Prostate gland (tissue), 2 donors: Measurements from ENCODE around the gene FAM118B. TPM values are rescaled to one million over a fixed set of nuclear protein-coding genes. Genes with fewer than 3 reads are reported as not detected.

ENCODE experiments used
- DNase-seq: peaks from one replicate; pipeline ENCODE4 v3.0.0-alpha.2; 2019; ENCODE audit warnings: low spot score
- H3K27ac ChIP-seq, 2 donors: fragments of 200-600 bp; sonication (generic); 2 replicates each; pipeline ENCODE4 v1.5.1; 2017 to 2019
- H3K27me3 ChIP-seq: fragments of 200-600 bp; sonication (generic); replicated peaks from 2 replicates; pipeline ENCODE4 v1.5.1; 2019; ENCODE audit not compliant: insufficient read depth
- H3K36me3 ChIP-seq, 2 donors: fragments of 200-600 bp; sonication (generic); 1 replicate in 1 of 2; 2 replicates in 1 of 2; pipeline versions ENCODE4 v1.5.1 to v1.8.1; 2017 to 2019
- H3K4me1 ChIP-seq: fragments of 200-600 bp; sonication (generic); replicated peaks from 2 replicates; pipeline ENCODE4 v1.5.1; 2019
- H3K4me3 ChIP-seq, 2 donors: fragments of 200-600 bp; sonication (generic); 2 replicates each; pipeline ENCODE4 v1.5.1; 2017 to 2019
- H3K9me3 ChIP-seq: fragments of 200-600 bp; sonication (generic); 2 replicates; pipeline ENCODE4 v1.5.1; 2017
- CTCF ChIP-seq, 4 experiments: fragments of 200-600 bp in 2 of 4; fragments of 450-650 bp in 2 of 4; sonication (generic) in 2 of 4; IDR thresholded peaks; 1 replicate in 3 of 4; 2 replicates in 1 of 4; pipeline ENCODE4 v1.5.1; 2016 to 2019; ENCODE audit warnings: antibody characterized with exemption in 4 of 4, mild to moderate bottlenecking in 2 of 4, moderate library complexity in 2 of 4
- POLR2A ChIP-seq: fragments of 450-650 bp; IDR thresholded peaks from one replicate; pipeline ENCODE4 v1.6.1; 2016; ENCODE audit warnings: antibody characterized with exemption, mild to moderate bottlenecking
- POLR2AphosphoS5 ChIP-seq: sonication (generic); formaldehyde crosslinking; IDR thresholded peaks from one replicate; pipeline ENCODE4 v1.6.1; 2017; ENCODE audit warnings: antibody characterized with exemption
- WGBS: methylation state at CpG from one replicate; pipeline ENCODE4 v1.1.5; 2018; 5-methylcytosine and 5-hydroxymethylcytosine counted together
- intact Hi-C: fragments of 100-400 bp; cut with DNase I; formaldehyde crosslinking; loops from one replicate; pipeline ENCODE4 v1.14.2; 2022
- total RNA-seq, 2 donors: library from RNA; depleted of rRNA; stranded (reverse); fragments of >200 nt; gene quantifications; one replicate each; pipeline ENCODE4 v1.1.0, GENCODE V29; 2016

FAM118B gene
- total RNA-seq, 2 donors from 2014 or later, result 18.9 to 21.7 TPM

GRCh38 chr11:126256216-126256615, 44.6 kb downstream of the FAM118B start:
- Histone ChIP-seq H3K9me3 (no peaks in the 10 kb centered on the region), H3K27ac (no peak overlapping the region), H3K4me1 (no peaks in the 10 kb centered on the region), H3K27me3 (no peaks in the 10 kb centered on the region), H3K36me3 (no peaks in the 10 kb centered on the region), H3K4me3 (no peak overlapping the region)
- intact Hi-C loops, result no loop called here
- 94% methylated on average over 4 of the region's 4 CpGs for WGBS
- no peak for TF ChIP-seq POLR2AphosphoS5
- DNase-seq, result no peak

- DNase-seq, result no peak
- 96% methylated on average over 2 of the region's 2 CpGs for WGBS
Observed at GRCh38 chr11:126257144-126257543, 45.6 kb downstream of the FAM118B start.

GRCh38 chr11:126257764-126258163, 46.2 kb downstream of the FAM118B start:
- Histone ChIP-seq H3K4me3 (no peak overlapping the region), H3K9me3 (no peaks in the 10 kb centered on the region), H3K27me3 (no peaks in the 10 kb centered on the region), H3K36me3 (no peaks in the 10 kb centered on the region), H3K4me1 (no peaks in the 10 kb centered on the region), H3K27ac (no peak overlapping the region)
- intact Hi-C loops, result no loop called here
- TF ChIP-seq CTCF (IDR thresholded peaks at IDR 0.05), result no peak
- no peak for TF ChIP-seq POLR2AphosphoS5
- no peak for TF ChIP-seq POLR2A
- DNase-seq, result no peak
- 90% methylated on average over 2 of the region's 2 CpGs for WGBS

More at GRCh38 chr11:126257144-126257543, 45.6 kb downstream of the FAM118B start:
- Histone ChIP-seq H3K27me3 (no peaks in the 10 kb centered on the region), H3K27ac (no peak overlapping the region), H3K9me3 (no peaks in the 10 kb centered on the region), H3K36me3 (no peaks in the 10 kb centered on the region), H3K4me1 (no peaks in the 10 kb centered on the region), H3K4me3 (no peak overlapping the region)
- TF ChIP-seq POLR2A, result no peak
- no peak for TF ChIP-seq POLR2AphosphoS5
- TF ChIP-seq CTCF (IDR thresholded peaks at IDR 0.05), result no peak
- intact Hi-C loops, result no loop called here

GRCh38 chr11:126262216-126262615, 50.6 kb downstream of the FAM118B start:
- no peak overlapping the region for H3K27ac ChIP-seq
- no peak overlapping the region for H3K4me3 ChIP-seq
- intact Hi-C loops, result no loop called here
- TF ChIP-seq POLR2AphosphoS5 (no peak), CTCF (IDR thresholded peaks at IDR 0.05) (no peak), POLR2A (no peak)
- H3K27me3 ChIP-seq, result no peaks in the 10 kb centered on the region
- H3K9me3 ChIP-seq, result no peaks in the 10 kb centered on the region
- 90% methylated on average over 6 of the region's 6 CpGs for WGBS
- H3K36me3 ChIP-seq, result peaks cover 3 to 21% of the 10 kb centered on the region in 2 donors
- no peak for DNase-seq
- no peaks in the 10 kb centered on the region for H3K4me1 ChIP-seq

- intact Hi-C loops, result no loop called here
- Histone ChIP-seq H3K27ac (no peak overlapping the region), H3K36me3 (peaks cover 3 to 21% of the 10 kb centered on the region in 2 donors), H3K4me1 (no peaks in the 10 kb centered on the region), H3K9me3 (no peaks in the 10 kb centered on the region), H3K27me3 (no peaks in the 10 kb centered on the region), H3K4me3 (no peak overlapping the region)
- DNase-seq, result no peak
- WGBS, result 83% methylated on average over 6 of the region's 6 CpGs
- TF ChIP-seq POLR2AphosphoS5 (no peak), POLR2A (no peak)
Observed at GRCh38 chr11:126263489-126263888, 51.9 kb downstream of the FAM118B start.

- H3K27ac ChIP-seq, result no peak overlapping the region
- intact Hi-C loops, result loop anchor here (2.0 kb wide), 1 partner anchor 55 kb away; the partner anchor contains the start of genes FAM118B and RPUSD4
- H3K4me3 ChIP-seq, result no peak overlapping the region
- peaks cover 3 to 21% of the 10 kb centered on the region in 2 donors for H3K36me3 ChIP-seq
- no peaks in the 10 kb centered on the region for H3K4me1 ChIP-seq
- TF ChIP-seq CTCF (IDR thresholded peaks at IDR 0.05) (no peak), POLR2AphosphoS5 (no peak)
- H3K9me3 ChIP-seq, result no peaks in the 10 kb centered on the region
- no peaks in the 10 kb centered on the region for H3K27me3 ChIP-seq
- no peak for DNase-seq
- 80% methylated on average over 8 of the region's 8 CpGs for WGBS
Observed at GRCh38 chr11:126265811-126266210, 54.2 kb downstream of the FAM118B start.
